Jurkat, Clone E6-1 (cell line): Measurements from ENCODE around the gene RAB18.
"Not testable (repeated sequence)": the region's sequence is repeated elsewhere in the genome, so short reads cannot be mapped to it uniquely, and the experiment has no call there.

Source experiments
- DNase-seq: peaks from one replicate; pipeline ENCODE4 v3.0.0-alpha.2; 2011; ENCODE audit warnings: low read depth, low spot score
- H3K4me3 ChIP-seq: 2 replicates; pipeline ENCODE4 v1.5.1; 2011; ENCODE audit warnings: mild to moderate bottlenecking, low read length, control low read depth, moderate library complexity

Gene RAB18

GRCh38 chr10:27500886-27501285 is 3.2 kb upstream of the RAB18 start:
- no peak overlapping the region for H3K4me3 ChIP-seq
- no peak for DNase-seq

GRCh38 chr10:27503498-27504006 is 552 bp upstream of the RAB18 start:
- no peak for DNase-seq
- peak overlapping the region; percentile 81 for H3K4me3 ChIP-seq

- peak overlapping the region; percentile 81 for H3K4me3 ChIP-seq
- DNase-seq: no peak
These were observed 830 bp downstream of the RAB18 start for GRCh38 chr10:27504808-27505460.

GRCh38 chr10:27505537-27505936 is 1.4 kb downstream of the RAB18 start:
- not testable (repeated sequence) for DNase-seq
- peak overlapping the region; percentile 81; the same call in 1 of the 2 replicates for H3K4me3 ChIP-seq

- no peak for DNase-seq
These were observed 2.2 kb downstream of the RAB18 start for GRCh38 chr10:27506280-27506679.

GRCh38 chr10:27512548-27512947 is 8.4 kb downstream of the RAB18 start:
- DNase-seq: no peak
- no peak overlapping the region for H3K4me3 ChIP-seq

More at GRCh38 chr10:27506280-27506679, 2.2 kb downstream of the RAB18 start:
- no peak overlapping the region for H3K4me3 ChIP-seq

GRCh38 chr10:27513451-27514191 is 9.5 kb downstream of the RAB18 start:
- no peak for DNase-seq
- H3K4me3 ChIP-seq: no peak overlapping the region

GRCh38 chr10:27514243-27514642 is 10.1 kb downstream of the RAB18 start:
- no peak overlapping the region for H3K4me3 ChIP-seq
- no peak for DNase-seq

GRCh38 chr10:27518261-27518660 is 14.2 kb downstream of the RAB18 start:
- no peak for DNase-seq
- H3K4me3 ChIP-seq: no peak overlapping the region

- no peak for DNase-seq
- H3K4me3 ChIP-seq: no peak overlapping the region
These were observed 21.7 kb downstream of the RAB18 start for GRCh38 chr10:27525819-27526218.

GRCh38 chr10:27526242-27526641 is 22.1 kb downstream of the RAB18 start:
- no peak overlapping the region for H3K4me3 ChIP-seq
- no peak for DNase-seq

- H3K4me3 ChIP-seq: no peak overlapping the region
- no peak for DNase-seq
These were observed 23.7 kb downstream of the RAB18 start for GRCh38 chr10:27527666-27528295.

GRCh38 chr10:27529010-27529783 is 25.1 kb downstream of the RAB18 start:
- no peak overlapping the region for H3K4me3 ChIP-seq
- no peak for DNase-seq

- no peak overlapping the region for H3K4me3 ChIP-seq
- DNase-seq: no peak
These were observed 26.4 kb downstream of the RAB18 start for GRCh38 chr10:27530477-27530876.

GRCh38 chr10:27531336-27531847 is 27.3 kb downstream of the RAB18 start:
- no peak overlapping the region for H3K4me3 ChIP-seq
- no peak for DNase-seq

GRCh38 chr10:27534161-27534700 is 30.1 kb downstream of the RAB18 start:
- H3K4me3 ChIP-seq: no peak overlapping the region
- DNase-seq: no peak

GRCh38 chr10:27535317-27535716 is 31.2 kb downstream of the RAB18 start:
- H3K4me3 ChIP-seq: no peak overlapping the region
- DNase-seq: no peak

- no peak overlapping the region for H3K4me3 ChIP-seq
- no peak for DNase-seq
These were observed 32.3 kb downstream of the RAB18 start for GRCh38 chr10:27536437-27536836.

GRCh38 chr10:27537166-27537565 is 33.1 kb downstream of the RAB18 start:
- DNase-seq: no peak
- no peak overlapping the region for H3K4me3 ChIP-seq
